GM23338 (cell line): Measurements from ENCODE around the gene MOB3B. TPM values are rescaled to one million over a fixed set of nuclear protein-coding genes. Genes with fewer than 3 reads are reported as not detected.
A peak's percentile ranks its signal among the peaks of the same experiment; 100 is the strongest.

ENCODE experiments used
- ATAC-seq: fragments of 200-7000 bp; cut with Tn5 transposase; 3 replicates; pipeline ENCODE4 v1.9.1; 2020
- DNase-seq: peaks from one replicate; pipeline ENCODE4 v3.0.0-alpha.2; 2015; ENCODE audit warnings: low spot score
- H2AFZ ChIP-seq: fragments of 200-600 bp; sonication (generic); 2 replicates; pipeline ENCODE4 v1.8.0; 2016; ENCODE audit warnings: antibody characterized with exemption, mild to moderate bottlenecking, moderate library complexity
- H3F3A ChIP-seq: fragments of 200-600 bp; sonication (generic); replicated peaks from 2 replicates; pipeline ENCODE4 v1.8.0; 2017; ENCODE audit warnings: antibody characterized with exemption, mixed run types, low read depth
- H3K27ac ChIP-seq: fragments of 200-600 bp; sonication (generic); 2 replicates; pipeline ENCODE4 v1.6.1; 2016; ENCODE audit warnings: low read depth
- H3K27me3 ChIP-seq: fragments of 200-600 bp; sonication (generic); 2 replicates; pipeline ENCODE4 v1.8.0; 2016; ENCODE audit warnings: mild to moderate bottlenecking, mixed run types, moderate library complexity; ENCODE audit not compliant: insufficient read depth
- H3K36me3 ChIP-seq: fragments of 200-600 bp; sonication (generic); 2 replicates; pipeline ENCODE4 v1.8.0; 2016; ENCODE audit warnings: mild to moderate bottlenecking; ENCODE audit not compliant: insufficient read depth
- H3K4me1 ChIP-seq: fragments of 200-600 bp; sonication (generic); 2 replicates; pipeline ENCODE4 v1.8.0; 2016; ENCODE audit warnings: mild to moderate bottlenecking, moderate library complexity; ENCODE audit not compliant: insufficient read depth
- H3K4me2 ChIP-seq: fragments of 200-600 bp; sonication (generic); 2 replicates; pipeline ENCODE4 v1.7.1; 2017; ENCODE audit warnings: mixed run types
- H3K4me3 ChIP-seq: fragments of 200-600 bp; sonication (generic); 2 replicates; pipeline ENCODE4 v1.6.1; 2016; ENCODE audit warnings: mixed run types
- H3K79me2 ChIP-seq: fragments of 200-600 bp; sonication (generic); replicated peaks from 2 replicates; pipeline ENCODE4 v1.8.0; 2017; ENCODE audit warnings: mild to moderate bottlenecking; ENCODE audit not compliant: insufficient read depth
- H3K9me2 ChIP-seq: fragments of 200-600 bp; sonication (generic); 2 replicates; pipeline ENCODE4 v1.8.0; 2017; ENCODE audit not compliant: insufficient read depth
- H4K20me1 ChIP-seq: fragments of 200-600 bp; sonication (generic); replicated peaks from 2 replicates; pipeline ENCODE4 v1.8.0; 2017; ENCODE audit warnings: mild to moderate bottlenecking; ENCODE audit not compliant: insufficient read depth
- H3K27ac Mint-ChIP-seq: 2 replicates; pipeline ENCODE4 v1.8.0; 2020; ENCODE audit warnings: inconsistent platforms, mild to moderate bottlenecking, moderate library complexity, mixed read lengths
- H3K27me3 Mint-ChIP-seq: 3 replicates; pipeline ENCODE4 v1.8.0; 2022; ENCODE audit warnings: low read depth, mild to moderate bottlenecking, moderate library complexity, mixed read lengths, inconsistent platforms; ENCODE audit not compliant: insufficient read depth, poor library complexity
- H3K36me3 Mint-ChIP-seq: 3 replicates; pipeline ENCODE4 v1.8.0; 2021; ENCODE audit warnings: low read depth, mild to moderate bottlenecking, inconsistent platforms, moderate library complexity, mixed read lengths
- H3K4me1 Mint-ChIP-seq: 3 replicates; pipeline ENCODE4 v1.8.0; 2020; ENCODE audit warnings: mild to moderate bottlenecking, inconsistent platforms, mixed read lengths
- H3K4me3 Mint-ChIP-seq: 3 replicates; pipeline ENCODE4 v1.8.0; 2021; ENCODE audit warnings: moderate library complexity, mild to moderate bottlenecking, inconsistent platforms, mixed read lengths
- H3K9me3 Mint-ChIP-seq: 3 replicates; pipeline ENCODE4 v1.8.0; 2020; ENCODE audit warnings: moderate library complexity, mild to moderate bottlenecking, inconsistent platforms, mixed read lengths
- CREB1 ChIP-seq: fragments of 250-450 bp; sonication (Bioruptor Pico); IDR thresholded peaks from 2 replicates; pipeline ENCODE4 v1.5.0; 2020; ENCODE audit warnings: low read depth, mild to moderate bottlenecking, moderate library complexity
- NANOG ChIP-seq: IDR thresholded peaks from 2 replicates; pipeline ENCODE4 v1.6.1; 2016; ENCODE audit warnings: antibody characterized with exemption, borderline replicate concordance
- REST ChIP-seq: IDR thresholded peaks from one replicate; pipeline ENCODE4 v1.6.1; 2018; ENCODE audit warnings: antibody characterized with exemption; ENCODE audit not compliant: unreplicated experiment
- polyA plus RNA-seq: library from polyadenylated mRNA; unstranded; fragments of >200 nt; fragmentation: Nextera tagmentation; extraction: Ambion mirVana; gene quantifications from 2 replicates; pipeline ENCODE4 v1.2.1, GENCODE V29; 2016
- total RNA-seq: library from RNA; depleted of rRNA; stranded (reverse); fragments of >200 nt; shearing (Covaris generic); gene quantifications from 2 replicates; pipeline ENCODE4 v1.2.3, GENCODE V29; 2014
- TF ChIP-seq, protein P1 (sequence below): fragments of 250-450 bp; sonication (Bioruptor Pico); IDR thresholded peaks from 2 replicates; pipeline ENCODE4 v1.5.0; 2020; ENCODE audit warnings: mild to moderate bottlenecking, moderate library complexity

Gene MOB3B
- total and polyA plus RNA-seq, 2 experiments from 2014 or later = 7.6 to 12.1 TPM

- TF ChIP-seq REST = no peak
- no peak for TF ChIP-seq CREB1 (CRISPR knock-in tag)
- TF ChIP-seq, protein P1, sequence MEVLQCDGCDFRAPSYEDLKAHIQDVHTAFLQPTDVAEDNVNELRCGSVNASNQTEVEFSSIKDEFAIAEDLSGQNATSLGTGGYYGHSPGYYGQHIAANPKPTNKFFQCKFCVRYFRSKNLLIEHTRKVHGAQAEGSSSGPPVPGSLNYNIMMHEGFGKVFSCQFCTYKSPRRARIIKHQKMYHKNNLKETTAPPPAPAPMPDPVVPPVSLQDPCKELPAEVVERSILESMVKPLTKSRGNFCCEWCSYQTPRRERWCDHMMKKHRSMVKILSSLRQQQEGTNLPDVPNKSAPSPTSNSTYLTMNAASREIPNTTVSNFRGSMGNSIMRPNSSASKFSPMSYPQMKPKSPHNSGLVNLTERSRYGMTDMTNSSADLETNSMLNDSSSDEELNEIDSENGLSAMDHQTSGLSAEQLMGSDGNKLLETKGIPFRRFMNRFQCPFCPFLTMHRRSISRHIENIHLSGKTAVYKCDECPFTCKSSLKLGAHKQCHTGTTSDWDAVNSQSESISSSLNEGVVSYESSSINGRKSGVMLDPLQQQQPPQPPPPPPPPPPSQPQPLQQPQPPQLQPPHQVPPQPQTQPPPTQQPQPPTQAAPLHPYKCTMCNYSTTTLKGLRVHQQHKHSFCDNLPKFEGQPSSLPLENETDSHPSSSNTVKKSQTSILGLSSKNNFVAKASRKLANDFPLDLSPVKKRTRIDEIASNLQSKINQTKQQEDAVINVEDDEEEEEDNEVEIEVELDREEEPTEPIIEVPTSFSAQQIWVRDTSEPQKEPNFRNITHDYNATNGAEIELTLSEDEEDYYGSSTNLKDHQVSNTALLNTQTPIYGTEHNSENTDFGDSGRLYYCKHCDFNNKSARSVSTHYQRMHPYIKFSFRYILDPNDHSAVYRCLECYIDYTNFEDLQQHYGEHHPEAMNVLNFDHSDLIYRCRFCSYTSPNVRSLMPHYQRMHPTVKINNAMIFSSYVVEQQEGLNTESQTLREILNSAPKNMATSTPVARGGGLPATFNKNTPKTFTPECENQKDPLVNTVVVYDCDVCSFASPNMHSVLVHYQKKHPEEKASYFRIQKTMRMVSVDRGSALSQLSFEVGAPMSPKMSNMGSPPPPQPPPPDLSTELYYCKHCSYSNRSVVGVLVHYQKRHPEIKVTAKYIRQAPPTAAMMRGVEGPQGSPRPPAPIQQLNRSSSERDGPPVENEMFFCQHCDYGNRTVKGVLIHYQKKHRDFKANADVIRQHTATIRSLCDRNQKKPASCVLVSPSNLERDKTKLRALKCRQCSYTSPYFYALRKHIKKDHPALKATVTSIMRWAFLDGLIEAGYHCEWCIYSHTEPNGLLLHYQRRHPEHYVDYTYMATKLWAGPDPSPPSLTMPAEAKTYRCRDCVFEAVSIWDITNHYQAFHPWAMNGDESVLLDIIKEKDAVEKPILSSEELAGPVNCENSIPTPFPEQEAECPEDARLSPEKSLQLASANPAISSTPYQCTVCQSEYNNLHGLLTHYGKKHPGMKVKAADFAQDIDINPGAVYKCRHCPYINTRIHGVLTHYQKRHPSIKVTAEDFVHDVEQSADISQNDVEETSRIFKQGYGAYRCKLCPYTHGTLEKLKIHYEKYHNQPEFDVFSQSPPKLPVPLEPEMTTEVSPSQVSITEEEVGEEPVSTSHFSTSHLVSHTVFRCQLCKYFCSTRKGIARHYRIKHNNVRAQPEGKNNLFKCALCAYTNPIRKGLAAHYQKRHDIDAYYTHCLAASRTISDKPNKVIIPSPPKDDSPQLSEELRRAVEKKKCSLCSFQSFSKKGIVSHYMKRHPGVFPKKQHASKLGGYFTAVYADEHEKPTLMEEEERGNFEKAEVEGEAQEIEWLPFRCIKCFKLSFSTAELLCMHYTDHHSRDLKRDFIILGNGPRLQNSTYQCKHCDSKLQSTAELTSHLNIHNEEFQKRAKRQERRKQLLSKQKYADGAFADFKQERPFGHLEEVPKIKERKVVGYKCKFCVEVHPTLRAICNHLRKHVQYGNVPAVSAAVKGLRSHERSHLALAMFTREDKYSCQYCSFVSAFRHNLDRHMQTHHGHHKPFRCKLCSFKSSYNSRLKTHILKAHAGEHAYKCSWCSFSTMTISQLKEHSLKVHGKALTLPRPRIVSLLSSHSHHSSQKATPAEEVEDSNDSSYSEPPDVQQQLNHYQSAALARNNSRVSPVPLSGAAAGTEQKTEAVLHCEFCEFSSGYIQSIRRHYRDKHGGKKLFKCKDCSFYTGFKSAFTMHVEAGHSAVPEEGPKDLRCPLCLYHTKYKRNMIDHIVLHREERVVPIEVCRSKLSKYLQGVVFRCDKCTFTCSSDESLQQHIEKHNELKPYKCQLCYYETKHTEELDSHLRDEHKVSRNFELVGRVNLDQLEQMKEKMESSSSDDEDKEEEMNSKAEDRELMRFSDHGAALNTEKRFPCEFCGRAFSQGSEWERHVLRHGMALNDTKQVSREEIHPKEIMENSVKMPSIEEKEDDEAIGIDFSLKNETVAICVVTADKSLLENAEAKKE = no peak
Measured at GRCh38 chr9:27474305-27474704, 55.3 kb downstream of the MOB3B start (continued).

- peaks cover 13% of the 10 kb centered on the region for H3K36me3 Mint-ChIP-seq
- Histone ChIP-seq H3K27me3 (no peaks in the 10 kb centered on the region), H3F3A (no peaks in the 10 kb centered on the region), H3K9me2 (no peaks in the 10 kb centered on the region), H3K79me2 (no peaks in the 10 kb centered on the region), H3K4me1 (peaks cover 8% of the 10 kb centered on the region), H3K4me3 (no peak overlapping the region), H3K4me2 (no peak overlapping the region), H2AFZ (no peak overlapping the region), H3K27ac (no peak overlapping the region), H4K20me1 (no peaks in the 10 kb centered on the region), H3K36me3 (no peaks in the 10 kb centered on the region)
- no peak overlapping the region for H3K4me3 Mint-ChIP-seq
- DNase-seq = no peak
- H3K9me3 Mint-ChIP-seq = peaks cover 5% of the 10 kb centered on the region
- H3K27me3 Mint-ChIP-seq = peaks cover 8% of the 10 kb centered on the region
- ATAC-seq = 0 out of 3 replicates have a peak, but pooled peaks have one; percentile 18
- H3K4me1 Mint-ChIP-seq = peaks cover 40% of the 10 kb centered on the region
- 0 out of 2 replicates have a peak overlapping the region, but pooled peaks have one; percentile 29 for H3K27ac Mint-ChIP-seq
- no peak for TF ChIP-seq NANOG
- TF ChIP-seq, protein P1 = no peak
Measured at GRCh38 chr9:27473111-27473529, 56.5 kb downstream of the MOB3B start.
